Activated CD4-positive, alpha-beta T cell treated with anti-CD3 and anti-CD28 coated beads, Interleukin-2, amount 50 U/mL, for 1 hour (primary cell): ENCODE data around the gene PDP2.
"Not testable (repeated sequence)": the region's sequence is repeated elsewhere in the genome, so short reads cannot be mapped to it uniquely, and the experiment has no call there.

Source experiments
- DNase-seq: peaks from one replicate; pipeline ENCODE4 v3.0.0-alpha.2; 2020

The PDP2 gene

DNA sequence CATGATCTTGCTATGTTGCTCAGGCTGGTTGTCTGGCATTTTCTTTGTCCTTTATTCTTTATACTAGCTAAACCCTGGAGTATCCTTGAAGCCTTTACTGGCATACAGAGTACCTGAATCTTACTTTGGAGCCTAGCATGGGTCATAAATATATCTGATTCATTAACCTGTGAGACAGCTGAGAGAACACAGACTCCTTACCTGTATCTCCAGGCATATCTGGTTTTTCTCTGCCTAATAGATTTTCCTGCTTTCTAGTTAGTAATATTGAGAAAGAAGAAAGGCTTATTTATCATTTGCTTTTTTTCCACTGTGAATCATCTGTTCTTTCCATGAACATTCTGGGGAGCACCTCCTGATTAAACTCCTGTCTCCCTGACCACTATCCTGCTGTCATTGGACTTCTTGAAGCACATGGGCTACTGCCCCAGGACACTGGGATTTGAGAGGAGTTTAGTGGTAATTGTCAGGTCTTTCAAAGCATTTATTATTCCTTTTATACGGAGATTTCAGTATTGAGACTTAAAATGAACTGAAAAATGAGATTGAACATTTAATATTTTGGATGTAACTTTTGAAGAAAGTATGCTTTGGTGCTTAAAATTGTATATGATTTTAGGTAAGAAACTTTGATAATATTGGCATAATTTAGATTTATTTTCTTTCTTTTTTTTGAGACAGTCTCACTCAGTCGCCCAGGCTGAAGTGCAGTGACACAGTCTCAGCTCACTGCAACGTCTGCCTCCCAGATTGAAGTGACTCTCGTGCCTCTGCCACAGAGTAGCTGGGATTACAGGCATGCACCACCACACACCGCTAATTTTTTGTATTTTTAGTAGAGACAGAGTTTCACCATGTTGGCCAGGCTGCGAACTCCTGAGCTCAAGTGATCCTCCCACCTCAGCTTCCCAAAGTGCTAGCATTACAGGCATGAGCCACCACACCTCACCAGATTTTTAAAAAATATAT lies 8.6 kb downstream of the PDP2 start:
- no peak for DNase-seq

DNA sequence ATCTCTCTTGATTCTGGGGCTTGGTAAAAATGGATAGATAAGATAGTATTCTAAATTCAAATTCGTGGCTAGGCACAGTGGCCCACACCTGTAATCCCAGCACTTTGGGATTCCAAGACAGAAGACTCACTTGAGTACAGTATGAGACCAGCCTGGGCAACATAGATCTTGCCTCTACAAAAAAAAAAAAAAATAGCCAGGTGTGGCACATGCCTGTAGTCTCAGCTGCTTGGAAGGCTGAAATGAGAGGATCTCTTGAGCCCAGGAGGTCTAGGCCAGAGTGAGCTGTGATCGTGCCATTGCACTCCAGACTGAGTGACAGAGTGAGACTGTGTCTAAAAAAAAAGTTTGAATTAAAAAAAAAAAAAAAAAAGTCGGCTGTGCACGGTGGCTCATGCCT lies 9.3 kb downstream of the PDP2 start:
- DNase-seq: no peak

DNA sequence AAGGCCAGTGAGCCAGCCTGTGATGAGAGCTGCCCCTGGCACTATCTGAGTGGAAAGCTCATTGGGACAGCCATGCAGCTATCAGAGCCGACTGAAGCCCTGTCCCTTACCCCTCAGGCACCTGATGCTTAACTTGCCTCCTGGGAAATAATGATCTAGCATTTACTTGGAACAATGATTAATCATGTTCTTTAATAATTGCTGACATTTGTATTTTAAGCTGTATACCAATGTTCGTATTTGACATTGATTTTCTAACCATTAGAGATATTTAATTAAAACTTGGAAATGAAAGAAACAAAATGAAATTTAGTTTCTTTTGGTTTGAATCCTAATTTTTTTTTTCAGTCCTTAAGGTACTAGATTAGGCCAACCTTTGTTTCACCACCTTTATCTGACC lies 10.5 kb downstream of the PDP2 start:
- DNase-seq: no peak

DNA sequence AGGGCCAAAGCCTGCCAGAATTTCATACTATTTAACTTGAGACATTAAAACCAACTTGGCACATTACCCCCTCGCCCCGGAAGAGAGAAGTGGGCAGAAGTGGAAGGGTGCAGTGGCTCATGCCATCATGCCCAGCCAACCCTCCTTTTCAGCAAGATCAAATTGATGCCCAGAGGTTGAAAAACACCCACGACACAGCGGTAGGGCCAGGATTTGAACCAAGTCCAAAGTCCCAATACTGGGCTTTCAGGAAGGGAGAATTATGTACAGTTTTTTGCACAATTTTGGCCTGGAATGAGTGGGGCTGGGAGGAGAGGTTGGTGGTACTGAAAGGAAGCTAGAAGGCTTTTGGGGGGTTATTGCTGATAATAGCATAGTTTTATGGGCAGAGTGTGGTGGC lies 11.0 kb downstream of the PDP2 start:
- no peak for DNase-seq

DNA sequence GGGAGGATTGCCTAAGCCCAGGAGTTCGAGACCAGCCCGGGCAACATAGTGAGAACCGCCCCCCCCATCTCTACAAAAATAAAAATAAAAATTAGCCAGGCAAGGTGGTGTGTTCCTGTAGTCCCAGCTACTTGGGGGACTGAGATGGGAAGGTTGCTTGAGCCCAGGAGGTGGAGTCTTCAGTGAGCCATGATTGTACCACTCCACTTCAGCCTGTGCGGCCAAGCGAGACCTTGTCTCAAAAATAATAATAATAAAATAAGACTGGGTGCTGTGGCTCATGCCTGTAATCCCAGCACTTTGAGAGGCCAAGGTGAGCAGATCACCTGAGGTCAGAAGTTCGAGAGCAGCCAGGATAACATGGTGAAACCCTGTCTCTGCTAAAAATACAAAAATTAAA lies 11.5 kb downstream of the PDP2 start:
- DNase-seq: no peak

DNA sequence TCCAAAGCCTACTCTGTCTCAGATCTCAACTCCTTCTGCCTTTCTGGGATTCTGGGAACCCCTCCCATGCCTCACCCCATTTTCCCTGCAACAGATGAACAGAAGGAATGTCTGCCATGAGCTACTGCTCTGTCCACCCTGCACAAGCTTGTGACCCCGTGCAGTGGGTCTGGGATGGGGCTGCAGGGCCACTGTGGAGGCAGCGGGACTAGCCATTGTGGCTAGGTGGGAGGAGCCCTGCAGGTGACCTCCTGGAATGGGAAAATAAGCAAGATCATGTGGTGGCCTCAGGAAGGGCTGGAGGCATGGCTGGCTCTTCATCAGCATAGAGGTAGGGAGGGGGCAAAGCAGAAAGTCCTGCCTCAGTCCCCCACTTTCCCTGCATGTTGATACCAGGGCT lies 13.7 kb downstream of the PDP2 start:
- no peak for DNase-seq

DNA sequence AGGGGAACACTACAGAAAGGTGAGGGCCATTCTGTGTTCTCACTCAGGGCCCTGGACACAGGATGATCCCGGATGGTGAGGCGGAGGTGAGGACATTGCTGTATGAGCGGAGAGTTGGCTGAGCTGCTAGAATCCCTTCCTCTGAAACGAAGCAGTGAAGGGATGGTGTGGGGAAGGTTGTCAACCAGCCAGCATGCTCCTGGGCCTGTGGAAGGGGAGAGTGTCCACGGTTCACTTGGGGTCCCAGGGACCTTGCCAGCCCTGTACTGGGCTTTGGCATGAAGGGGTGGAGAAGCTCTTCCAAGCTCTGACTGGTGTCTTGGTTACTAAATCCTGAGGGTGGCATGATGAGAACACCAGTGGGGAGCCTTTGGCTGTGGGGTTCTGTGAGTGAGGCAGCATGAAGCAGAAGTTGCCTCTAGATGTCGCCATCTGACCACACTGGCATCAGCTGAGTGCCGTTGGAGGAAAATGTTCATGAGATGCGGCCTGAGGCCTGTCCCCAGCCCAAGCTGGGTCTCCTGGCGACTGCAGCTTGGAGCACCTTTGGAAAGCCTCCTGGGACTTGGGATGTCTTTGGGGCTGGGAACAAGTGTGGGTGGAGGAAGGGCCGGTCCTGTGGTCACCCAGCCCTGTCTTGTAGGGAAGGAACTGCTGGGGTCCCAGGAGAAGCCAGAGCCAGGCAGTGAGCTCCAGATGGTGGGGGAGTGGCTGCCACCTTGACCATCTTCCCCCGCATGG lies 14.8 kb downstream of the PDP2 start:
- DNase-seq: peak; percentile 59

DNA sequence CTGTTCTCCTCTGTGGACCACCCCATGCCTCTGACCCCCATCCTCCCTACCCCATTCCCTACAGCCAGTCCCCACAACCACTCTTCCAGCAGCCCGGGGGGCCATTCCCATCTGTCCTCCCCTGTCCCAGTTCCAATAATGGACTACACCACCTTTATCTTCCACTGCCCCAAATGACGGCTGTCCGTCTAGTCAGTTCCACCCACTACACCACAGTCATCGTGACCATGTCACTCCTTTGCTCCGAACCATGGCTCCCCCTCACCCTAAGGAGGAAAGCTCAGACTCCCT lies 15.3 kb downstream of the PDP2 start:
- DNase-seq: no peak

DNA sequence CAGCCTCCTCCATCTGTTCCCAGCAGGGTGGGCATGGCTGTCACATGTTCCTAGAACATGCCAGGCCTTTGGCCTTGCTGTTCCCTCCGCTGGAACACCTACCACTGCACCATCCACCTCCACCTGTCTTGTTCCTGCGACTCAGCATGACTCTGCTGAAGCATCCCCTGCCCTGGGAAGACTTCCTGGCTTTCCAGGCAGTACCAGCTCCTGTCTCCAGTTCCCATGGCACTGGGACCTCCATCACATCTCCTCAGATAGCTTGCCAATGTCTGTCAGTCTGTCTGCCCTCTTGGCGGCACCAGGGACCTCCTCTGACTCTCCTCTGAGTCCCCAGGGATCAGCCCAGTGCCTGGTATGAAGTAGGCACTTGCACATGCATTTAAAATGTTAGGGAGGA lies 15.7 kb downstream of the PDP2 start:
- no peak for DNase-seq

DNA sequence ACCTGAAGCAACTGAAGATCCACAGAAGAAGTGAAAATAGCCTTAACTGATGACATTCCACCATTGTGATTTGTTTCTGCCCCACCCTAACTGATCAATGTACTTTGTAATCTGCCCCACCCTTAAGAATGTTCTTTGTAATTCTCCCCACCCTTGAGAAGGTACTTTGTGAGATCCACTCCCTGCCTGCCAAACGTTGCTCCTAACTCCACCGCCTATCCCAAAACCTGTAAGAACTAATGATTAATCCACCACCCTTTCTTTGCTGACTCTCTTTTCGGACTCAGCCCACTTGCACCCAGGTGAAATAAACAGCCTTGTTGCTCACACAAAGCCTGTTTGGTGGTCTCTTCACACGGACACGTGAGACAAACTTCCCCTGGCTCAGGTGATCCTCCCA lies 16.4 kb downstream of the PDP2 start:
- not testable (repeated sequence) for DNase-seq

DNA sequence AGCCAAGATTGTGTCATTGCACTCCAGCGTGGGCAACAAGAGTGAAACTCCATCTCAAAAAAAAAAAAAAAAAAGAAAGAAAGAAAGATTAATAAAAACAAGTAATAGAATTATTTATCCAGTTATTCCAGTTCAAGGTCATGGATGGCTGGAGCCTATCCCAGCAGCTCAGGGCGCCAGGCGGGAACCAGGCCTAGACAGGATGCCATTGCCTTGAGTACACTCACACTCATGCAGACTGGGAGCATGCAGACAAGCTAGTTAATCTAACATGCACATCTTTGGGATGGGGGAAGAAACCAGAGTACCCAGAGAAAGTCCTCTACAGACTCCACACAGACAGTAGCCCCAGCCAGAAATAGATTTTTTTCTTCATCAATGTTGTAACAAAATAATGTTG lies 17.9 kb downstream of the PDP2 start:
- DNase-seq: no peak

DNA sequence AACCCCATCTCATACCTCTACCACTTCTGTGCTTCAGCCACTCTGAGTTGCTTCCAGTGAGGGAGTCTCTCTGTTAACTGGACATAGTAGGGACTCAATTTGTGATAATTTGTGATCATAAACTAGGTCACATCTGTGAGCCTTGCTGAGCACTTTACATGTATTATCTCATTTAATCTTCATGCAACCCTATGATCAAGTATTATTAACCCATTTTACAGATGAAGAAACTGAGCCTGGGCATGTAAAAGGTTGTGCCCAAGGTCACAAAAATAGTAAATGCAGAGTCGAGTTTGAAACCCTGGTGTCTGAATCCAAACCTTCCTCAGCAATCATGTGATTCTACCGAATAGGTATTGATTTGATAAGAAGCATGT lies 18.6 kb downstream of the PDP2 start:
- no peak for DNase-seq

DNA sequence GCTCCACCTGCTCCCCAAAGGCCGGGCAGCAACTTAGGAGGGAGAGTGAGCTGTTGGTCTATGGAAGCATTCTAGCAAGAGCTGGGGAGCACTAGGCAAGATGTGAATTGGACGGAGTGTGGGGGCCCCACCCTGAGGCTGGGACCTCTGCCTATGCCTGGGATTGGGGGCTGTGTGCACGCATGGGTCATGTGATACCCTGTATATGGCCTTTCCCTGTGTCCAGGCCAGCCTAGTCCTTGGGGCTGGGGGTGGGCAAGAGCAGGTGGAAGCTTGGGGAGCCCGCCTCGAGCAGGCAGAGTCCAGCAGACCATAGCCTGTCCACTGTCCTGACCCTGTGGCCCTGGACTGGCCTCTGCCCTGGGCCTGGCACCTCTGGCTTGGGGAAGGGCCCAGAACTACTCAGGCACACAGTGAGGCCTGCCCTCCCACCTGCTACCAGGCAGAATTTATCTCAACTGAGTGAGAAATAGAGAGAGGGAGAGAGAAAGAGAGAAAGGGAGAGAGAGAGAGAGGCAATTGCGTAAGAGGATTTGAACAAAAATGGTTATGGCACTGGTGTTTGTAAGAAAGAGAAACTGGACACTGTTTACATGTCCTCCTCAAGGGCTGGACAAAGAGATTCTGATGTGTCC lies 19.1 kb downstream of the PDP2 start:
- no peak for DNase-seq

DNA sequence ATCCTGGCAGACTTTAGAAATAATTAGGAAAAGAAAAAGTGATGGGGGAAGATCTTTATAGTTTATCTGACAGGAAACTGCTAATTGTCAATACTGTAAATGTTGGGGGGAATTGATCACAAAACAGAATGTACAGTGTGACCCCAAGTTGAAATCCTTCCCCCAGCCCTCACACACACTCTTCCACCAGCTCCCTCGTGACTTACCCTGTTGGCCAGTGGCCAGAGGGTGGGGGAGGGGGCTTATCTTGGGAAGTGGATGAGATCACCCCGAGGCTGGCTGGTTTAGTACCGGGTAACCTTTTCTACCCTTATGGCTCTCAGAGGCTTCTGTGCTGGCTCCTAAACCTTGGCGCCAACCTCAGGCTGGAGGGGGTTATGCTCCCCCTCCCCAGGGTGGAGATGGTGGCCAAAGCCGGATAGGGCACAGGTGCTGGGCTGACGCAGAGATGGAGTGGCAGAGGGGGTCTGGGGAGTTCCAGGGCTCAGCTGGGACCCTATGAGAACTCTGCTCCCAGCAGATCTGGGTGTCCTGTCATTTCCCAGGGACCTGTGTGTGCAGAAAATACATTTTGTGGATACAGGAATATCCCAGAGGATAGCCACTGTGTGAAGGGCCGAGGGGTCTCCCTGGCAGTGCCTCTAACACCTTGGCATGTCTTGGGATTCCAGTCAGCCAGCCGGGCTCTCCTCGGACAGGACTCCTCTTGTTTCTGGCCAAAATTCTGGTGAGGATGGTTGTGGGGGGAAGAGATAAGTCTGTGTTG lies 19.8 kb downstream of the PDP2 start:
- DNase-seq: no peak

DNA sequence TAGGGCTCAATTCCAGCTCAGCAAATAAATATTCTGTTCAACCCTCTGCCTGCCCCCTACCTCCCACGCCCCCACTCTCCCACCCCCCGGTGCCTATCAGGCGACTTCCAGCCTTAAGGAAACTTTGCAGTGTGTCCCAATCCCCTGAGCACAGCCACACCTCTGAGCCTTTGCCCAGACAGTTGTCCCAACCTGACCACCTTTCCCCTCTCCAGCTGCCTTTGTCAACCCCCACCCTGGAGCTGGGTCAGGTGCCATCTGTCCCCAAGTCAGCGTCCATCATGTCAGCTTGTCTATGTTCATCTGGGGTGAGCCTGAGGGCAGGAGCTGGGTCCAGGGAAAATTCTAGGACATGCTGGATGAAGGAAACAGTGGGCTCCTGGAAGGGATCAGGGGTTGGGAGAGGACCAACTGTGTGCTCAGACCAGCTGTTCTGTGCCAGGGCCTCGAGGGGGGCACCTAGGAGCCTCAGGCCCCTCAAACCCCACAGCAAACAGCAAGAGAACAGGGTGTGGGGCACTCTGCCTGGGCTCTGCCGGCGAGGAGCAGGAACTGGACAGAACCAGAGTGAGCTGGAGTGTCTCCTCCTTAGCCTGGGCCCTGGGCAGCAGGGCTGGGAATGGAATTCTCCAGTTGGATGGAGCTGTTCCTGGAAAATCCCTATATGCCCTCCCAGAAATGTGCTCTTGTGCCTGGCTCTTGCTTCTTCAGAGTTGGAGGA lies 20.6 kb downstream of the PDP2 start:
- DNase-seq: no peak

DNA sequence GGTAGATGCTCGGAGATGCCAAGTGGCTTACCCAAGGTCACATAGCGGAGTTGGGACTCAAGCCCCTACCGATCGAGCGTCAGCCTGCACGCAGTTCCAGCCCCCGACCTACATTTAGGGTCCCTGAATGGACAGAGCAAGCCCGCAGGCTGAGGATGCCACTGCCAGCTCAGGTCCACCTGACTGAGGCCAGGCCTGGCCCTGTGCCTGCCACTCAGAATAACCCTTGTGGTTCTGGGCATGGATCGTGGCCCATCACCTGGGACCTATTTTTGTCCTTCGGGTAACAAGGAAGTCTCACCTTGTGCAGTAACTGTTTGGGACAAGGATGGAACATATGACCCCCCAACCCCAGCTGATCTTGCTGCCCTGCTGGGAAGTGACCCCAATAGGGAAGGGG lies 21.3 kb downstream of the PDP2 start:
- no peak for DNase-seq

DNA sequence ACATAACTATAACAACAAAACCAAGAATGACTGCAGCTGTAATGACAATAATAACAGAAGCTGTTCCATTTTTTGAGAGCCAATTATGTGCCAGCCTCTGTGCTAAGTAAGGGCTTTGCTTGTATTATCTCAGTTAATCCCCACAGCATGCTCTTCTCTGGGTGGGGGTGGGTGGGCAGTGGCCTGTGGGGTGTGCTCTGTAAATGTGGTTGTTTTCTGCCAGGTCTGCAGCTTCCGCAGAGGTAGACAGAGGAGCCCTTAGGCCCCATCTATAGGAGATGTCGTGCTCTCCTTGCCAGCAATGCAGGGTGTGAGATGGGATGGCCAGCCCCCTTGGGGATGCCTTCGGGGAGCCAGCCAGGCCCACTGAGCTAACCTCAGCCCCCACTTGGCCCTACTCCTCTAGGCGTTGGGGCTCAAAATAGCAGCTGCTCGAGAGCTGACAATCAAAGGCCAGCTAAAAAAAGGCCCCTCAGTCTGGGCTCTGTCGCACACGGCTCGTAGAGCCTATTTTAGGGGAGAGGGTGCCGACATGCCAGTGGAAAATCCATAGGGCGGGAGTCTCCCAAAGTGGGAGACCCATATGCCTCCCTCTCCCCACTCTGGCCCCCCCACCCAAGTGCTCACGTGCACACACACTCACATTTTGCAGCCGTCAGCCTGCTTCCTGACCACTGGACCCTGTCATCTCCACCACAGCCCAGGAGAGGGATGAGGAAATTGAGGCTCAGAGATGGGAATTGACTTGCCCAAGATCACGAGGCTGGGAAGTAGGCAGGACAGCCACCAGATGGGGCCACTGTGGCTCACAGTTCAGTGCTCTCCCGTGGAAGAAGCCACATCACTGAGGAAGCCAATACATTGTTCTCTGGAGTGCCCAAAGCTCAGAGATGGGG lies 22.6 kb downstream of the PDP2 start:
- DNase-seq: no peak

DNA sequence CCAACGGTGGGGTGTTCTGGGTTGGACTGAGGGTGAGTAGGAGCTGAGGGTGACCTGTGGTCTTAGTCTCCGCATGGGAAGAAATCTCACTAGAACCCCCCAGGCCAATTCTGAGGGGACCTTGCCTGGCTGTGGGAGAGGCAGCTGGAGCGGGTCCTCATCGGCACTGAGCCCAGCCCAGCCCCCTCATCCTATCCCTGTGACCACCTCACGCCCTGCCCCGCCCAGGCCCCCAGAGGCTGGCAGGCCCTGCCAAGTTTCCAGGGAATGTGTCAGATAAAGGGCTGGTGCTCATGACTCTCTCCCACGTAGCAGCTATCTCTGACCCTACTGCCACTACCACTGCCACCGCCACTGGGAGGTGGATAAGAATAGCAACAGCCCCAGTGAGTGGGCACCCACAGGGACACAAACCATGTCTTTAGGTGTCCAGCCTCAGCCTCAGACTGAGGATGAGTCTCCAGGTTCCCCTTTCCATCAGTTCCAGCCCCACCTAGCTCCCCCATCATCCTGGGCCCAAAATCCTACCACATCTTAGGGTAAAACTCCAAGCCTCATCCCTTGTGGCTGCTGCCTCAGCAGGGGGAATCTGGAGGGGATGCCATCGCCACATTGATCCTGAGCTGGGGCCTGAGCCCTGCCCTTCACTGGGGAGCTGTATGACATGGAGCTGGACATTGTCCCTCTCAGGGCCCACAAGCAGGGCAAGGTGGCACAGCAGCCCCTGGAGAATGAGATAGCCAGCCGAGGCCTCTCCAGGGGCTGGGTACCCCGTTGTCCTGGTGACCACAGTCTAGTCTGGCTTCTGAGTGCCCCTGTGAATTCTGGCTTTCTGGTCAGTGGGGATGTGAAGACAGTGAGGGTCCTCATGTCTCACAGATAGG lies 23.5 kb downstream of the PDP2 start:
- no peak for DNase-seq

DNA sequence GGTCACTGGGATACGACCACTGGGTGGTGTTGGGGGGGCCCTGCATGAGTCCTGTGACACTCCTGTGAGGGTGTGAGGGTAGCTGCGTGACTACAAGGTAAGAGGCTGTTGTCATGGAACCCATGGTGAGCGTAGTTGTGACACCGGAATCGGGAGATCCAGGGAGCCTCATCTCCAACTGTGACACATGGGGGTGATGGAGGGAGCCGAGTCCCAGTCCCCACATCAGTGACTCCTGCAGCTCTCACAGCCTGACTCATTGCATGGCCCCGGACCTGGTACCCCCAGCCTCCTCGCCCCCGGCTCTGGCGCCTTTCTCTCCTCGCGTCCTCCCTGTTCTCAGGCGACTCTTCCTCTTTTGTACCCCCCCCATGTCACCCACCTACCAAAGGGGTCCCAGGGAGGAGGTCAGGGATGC lies 24.1 kb downstream of the PDP2 start:
- no peak for DNase-seq

DNA sequence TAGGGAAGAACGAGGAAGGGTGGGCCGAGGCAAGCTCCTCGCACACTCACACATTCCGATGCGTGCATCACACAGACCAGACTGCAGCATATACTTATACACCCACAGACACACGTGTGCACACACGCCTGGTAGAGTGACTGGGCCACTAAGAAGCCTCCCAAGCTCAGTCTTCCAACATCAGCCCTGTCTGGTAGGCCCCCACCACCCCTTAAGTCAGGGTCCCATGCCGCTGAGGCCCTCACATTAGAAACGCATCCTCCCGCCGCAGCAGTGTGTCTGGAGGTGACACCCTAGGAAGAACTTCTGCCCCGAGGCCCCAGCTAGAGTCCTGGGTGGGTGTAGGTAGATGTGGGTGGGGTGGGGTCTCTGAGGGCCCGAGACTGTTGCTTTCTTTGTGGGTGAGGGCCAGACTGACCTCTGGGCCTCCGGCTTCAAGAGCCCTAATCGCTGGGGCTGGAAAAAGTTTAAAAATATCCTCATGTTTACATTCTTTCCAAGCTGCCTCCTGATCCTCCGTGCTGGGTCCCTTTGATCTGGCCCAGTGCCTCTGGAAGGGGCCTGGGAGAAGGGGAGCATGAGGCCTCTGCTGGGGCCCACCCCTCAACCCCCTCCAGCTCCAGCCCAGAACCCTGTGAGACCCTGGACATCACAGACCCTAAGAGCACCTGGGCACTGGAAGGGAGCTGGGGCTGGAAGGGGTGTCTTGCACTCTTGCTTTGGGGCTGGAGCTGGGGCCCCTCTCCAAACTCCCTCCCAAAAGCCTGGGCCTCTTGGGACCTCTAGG lies 24.7 kb downstream of the PDP2 start:
- DNase-seq: no peak
